Ramos (cell line): ENCODE measurements around the gene TDRD9.

Experiments
- in situ Hi-C: fragments of 300-500 bp; cut with MboI; formaldehyde crosslinking; loops from one replicate; pipeline ENCODE4 v1.14.3; 2022; ENCODE audit warnings: low sequenced_read_pairs; ENCODE audit not compliant: unreplicated experiment

TDRD9 gene

DNA sequence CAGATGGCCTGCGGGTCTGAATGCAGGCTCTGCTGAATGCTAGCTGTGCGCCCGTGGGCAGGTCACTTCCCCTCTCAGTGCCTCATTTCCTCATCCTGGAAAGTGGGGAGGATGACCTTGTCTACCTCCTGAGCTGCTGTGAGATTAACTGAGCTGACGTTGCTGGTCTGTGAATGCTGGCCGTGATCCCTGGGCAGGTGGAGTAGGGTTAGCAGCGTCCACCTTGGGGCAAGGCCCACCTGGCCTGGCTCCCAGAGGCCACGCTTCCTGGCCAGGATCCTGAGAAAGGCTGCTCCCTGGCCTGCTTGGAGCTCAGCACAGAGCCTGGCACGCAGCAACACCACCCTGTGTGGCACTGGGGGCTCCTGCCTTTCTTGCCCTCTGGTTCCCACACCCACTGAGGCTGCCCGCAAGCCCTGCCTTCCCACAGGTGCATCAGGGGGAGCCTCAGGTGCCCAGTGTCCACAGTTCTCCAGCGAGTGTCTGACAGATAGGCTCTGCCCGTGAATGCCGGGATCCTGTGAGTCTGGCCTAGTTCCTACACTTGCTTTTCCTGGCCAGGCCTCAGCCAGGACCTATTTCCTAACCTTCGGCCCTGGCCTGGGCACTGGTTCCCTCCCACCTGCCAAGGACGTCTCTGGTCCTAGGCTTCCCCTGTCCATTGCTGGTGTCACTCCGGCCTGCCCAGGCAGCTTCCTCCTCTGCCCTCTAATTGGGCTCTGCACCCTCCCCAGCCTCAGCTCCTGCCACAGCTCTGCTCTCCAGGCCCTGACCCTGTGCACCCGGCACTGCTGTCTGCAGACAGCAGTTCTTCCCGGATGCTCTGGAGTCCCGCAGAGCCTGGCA is 37.2 kb upstream of the TDRD9 start:
- in situ Hi-C loops, result no loop called here

DNA sequence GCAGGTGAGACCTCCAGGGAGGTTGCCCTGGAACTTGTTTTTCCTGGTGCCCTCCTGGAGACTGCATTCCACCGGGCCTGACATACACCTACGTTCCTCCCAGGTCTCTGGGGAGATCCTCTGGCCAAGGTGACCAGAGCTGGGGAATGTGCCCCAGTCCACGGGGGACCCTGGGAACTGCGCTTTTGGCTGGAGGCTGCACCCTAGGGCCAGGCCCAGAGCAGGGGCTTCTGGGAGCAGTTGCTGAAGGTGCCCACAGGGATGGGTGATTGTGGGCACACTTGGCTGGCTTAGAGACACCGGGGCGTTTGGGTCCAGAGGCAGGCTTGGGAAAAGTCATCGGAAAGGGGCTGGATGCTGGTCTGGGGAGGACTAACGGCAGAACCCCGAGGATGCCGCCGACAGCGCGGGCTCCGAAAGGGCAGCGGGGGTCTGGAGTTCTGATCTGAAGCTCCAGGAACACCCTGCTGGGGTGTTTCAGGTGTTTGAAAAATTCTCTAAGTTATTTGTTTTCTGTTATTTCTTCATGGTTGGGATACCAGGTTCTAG is 36.5 kb upstream of the TDRD9 start:
- in situ Hi-C loops, result no loop called here

DNA sequence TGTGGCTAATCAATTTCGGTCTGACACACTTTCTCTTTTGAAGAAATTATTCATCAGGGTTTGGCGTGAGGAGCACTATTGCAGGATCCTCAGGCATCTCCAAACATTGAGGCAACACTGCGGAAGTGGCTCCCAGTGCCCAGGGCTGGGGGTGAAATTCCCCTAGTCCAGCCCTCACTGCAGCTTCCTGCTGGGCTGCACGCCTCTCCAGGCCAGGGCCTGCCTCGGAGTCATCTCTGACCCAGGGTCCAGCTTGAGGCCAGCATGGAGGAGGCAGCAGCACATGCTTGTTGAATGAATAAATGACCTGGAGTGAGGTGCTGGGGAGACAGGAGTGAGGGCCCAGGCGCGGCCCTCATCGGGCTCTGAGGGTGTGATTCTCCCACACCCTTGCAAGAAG is 36.0 kb upstream of the TDRD9 start:
- in situ Hi-C loops, result no loop called here

DNA sequence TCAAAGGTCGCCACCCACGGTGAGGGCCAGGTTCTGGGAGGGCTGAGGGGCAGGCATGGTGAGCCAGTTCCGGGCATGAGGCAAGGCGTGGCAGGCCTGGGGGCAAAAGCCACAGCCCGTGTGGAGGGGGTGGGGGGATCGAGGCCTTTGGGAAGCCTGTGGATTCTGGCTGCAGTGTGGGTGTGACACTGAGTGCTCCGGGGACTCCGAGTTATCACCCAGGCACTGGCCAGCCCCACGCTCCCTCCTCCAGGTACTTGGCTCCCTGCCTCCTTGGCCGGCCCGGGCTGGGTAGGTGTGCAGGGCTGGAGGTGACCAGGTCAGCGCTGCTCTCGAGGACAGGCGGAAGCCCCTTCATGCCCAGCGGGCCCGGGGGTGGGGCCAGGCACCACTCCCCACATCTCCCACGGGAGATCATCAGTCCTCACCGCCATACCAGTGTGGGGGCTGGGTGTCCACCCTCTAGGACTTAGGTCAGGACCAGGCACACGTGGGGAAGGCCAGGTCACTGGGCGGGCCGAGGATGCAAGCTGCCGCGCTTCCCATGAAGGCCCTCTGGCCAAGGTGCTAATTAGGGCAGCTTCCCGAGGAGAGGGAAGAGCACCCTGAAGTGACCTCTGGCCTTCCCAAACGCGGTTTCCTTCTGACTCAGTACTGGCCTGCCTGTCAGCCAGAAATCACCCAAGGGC is 34.1 kb upstream of the TDRD9 start:
- in situ Hi-C loops, result no loop called here

GRCh38 chr14:103894723-103895059 is 33.6 kb upstream of the TDRD9 start:
- in situ Hi-C loops, result no loop called here

DNA sequence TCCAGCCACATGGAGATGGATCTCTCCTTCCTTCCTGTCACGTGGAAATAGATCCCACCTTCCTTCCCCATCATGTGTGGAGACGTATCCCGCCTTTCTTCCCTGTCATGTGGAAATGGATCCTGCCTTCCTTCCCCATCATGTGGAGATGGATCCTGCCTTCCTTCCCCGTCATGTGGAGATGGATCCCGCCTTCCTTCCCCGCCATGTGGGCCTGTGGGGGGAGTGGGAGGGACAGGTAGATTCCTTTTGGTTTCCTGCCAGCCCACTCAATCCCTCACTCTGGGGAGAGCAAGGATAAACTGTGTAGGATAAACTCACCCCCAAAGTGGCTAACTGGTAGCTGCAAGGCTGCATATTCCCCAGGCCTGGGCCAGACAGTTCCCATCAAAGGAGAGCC is 31.7 kb upstream of the TDRD9 start:
- in situ Hi-C loops, result no loop called here

- in situ Hi-C loops, result no loop called here
Measured at GRCh38 chr14:103897075-103897947, 30.9 kb upstream of the TDRD9 start.

- in situ Hi-C loops, result no loop called here
Measured at GRCh38 chr14:103898204-103898603, 30.1 kb upstream of the TDRD9 start.

- in situ Hi-C loops, result no loop called here
Measured at GRCh38 chr14:103898711-103899110, 29.5 kb upstream of the TDRD9 start.

- in situ Hi-C loops, result no loop called here
Measured at GRCh38 chr14:103899316-103899715, 28.9 kb upstream of the TDRD9 start.

DNA sequence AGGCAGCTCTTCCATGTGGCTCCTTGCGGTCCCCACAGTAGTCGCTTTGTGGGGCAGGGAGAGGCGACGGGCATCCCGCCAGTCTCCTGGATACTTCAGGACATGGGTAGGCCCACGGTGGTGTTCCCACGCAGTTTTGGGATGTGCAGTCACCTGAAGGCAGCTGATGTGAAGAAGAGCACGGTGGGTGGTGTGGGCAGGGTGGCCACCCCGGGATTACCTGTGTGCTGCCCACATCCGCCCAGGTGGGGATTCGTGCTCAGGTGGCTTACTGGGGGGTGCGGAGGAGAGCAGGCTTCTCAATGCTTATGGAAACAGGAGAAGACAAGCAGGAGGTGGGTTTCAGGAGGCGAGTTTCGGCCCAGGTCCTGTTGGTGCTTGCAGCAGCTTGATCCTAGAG is 28.4 kb upstream of the TDRD9 start:
- in situ Hi-C loops, result no loop called here

DNA sequence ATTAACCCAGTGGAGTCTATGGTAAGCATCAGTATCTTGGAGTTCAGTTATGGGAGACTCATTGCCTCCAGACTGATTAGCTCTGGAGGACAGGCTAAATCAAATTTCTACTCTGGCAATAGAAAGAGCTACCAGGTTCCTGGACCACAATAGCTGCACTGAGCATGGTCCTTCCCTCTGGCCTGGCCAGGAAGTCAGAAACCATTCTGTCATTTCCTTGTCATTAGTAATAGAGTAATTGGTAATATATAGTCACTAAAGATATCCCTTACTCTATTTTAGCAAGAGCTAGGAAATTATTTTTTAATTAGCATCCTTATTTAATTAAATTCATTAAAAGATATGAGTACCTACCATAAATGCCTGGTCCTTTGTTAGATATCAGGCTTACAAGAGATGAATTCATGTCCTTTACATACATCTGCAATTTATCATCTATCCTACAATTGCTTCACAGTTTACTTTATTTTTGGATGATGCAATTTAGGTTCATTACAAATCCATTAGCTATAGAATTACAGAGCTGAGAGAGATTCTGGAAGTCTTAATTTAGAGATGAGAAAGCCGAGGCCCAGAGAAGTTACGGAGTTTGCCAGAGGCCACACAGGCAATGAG is 23.7 kb upstream of the TDRD9 start:
- in situ Hi-C loops, result no loop called here

- in situ Hi-C loops, result no loop called here
Measured at GRCh38 chr14:103905842-103906456, 22.3 kb upstream of the TDRD9 start.

- in situ Hi-C loops, result no loop called here
Measured at GRCh38 chr14:103908580-103908979, 19.7 kb upstream of the TDRD9 start.

DNA sequence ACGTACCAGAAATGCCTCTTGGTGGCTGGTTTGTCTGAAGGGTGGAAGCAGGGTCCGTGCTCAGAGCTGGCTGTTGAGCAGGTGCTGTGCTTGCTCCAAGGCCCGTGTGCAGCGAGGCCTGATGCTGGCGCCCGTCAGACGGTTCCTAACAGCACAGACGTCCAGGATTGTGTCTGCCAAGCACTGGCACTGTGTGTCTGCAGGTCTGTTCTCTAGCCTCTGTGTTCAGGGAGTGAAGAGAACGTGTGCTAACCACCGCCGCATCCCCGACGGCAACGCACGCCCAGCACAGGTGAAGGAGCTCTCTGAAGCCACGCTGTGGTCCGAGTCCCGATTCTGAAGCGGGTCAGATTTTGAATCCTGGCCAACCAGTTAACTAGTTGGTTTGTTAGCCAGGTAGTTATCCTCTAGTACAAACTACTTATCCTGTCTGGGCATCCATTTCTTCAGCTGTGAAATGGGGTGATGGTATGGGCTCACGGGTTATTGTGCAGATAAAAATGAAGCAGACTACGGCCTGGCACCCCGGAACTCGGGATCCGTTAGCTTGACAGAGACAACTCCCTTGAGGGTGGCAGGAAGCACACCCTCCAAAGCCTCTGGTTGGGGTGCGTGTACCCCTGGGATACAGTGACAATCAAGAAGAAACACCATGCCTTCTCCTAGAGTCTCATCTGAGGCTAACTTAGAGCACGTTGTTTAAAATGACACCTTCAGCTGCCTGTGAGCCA is 18.6 kb upstream of the TDRD9 start:
- in situ Hi-C loops, result loop anchor here (10.0 kb wide), 1 partner anchor 105 kb away; no protein-coding TSS in a partner anchor

- in situ Hi-C loops, result loop anchor here (10.0 kb wide), 1 partner anchor 106 kb away; no protein-coding TSS in a partner anchor
Measured at GRCh38 chr14:103910262-103910935, 17.9 kb upstream of the TDRD9 start.

DNA sequence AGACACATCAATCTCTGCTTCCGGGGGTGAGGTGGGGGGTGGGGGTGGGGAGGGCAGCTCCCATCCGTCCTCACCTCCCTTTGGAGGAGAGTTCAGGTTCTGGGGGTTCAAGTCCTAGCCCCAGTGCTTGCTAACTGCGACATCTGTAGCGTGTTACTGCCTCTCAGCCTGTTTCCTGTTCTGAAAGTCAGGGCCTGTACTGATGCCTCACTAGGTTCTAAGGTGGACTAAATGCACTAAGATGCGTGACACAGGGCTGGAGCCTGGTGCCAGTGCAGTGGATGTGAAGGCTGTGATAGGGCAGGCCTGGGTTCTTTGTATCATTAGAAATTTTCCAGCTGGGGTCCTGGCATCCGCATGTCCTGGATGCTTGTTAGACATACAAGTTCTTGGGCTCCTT is 17.3 kb upstream of the TDRD9 start:
- in situ Hi-C loops, result loop anchor here (10.0 kb wide), 1 partner anchor 106 kb away; no protein-coding TSS in a partner anchor

GRCh38 chr14:103915616-103916015 is 12.6 kb upstream of the TDRD9 start:
- in situ Hi-C loops, result loop anchor here (10.0 kb wide), 1 partner anchor 111 kb away; no protein-coding TSS in a partner anchor
